IPS-11a (cell line): ENCODE data around the gene F2RL1.
"Not testable (repeated sequence)": the region's sequence is repeated elsewhere in the genome, so short reads cannot be mapped to it uniquely, and the experiment has no call there.

Source experiments
- H3K4me3 ChIP-seq: one replicate; pipeline ENCODE4 v1.5.1; 2013; ENCODE audit warnings: low read depth, low read length, control low read depth

F2RL1 gene, protein sequence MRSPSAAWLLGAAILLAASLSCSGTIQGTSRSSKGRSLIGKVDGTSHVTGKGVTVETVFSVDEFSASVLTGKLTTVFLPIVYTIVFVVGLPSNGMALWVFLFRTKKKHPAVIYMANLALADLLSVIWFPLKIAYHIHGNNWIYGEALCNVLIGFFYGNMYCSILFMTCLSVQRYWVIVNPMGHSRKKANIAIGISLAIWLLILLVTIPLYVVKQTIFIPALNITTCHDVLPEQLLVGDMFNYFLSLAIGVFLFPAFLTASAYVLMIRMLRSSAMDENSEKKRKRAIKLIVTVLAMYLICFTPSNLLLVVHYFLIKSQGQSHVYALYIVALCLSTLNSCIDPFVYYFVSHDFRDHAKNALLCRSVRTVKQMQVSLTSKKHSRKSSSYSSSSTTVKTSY

DNA sequence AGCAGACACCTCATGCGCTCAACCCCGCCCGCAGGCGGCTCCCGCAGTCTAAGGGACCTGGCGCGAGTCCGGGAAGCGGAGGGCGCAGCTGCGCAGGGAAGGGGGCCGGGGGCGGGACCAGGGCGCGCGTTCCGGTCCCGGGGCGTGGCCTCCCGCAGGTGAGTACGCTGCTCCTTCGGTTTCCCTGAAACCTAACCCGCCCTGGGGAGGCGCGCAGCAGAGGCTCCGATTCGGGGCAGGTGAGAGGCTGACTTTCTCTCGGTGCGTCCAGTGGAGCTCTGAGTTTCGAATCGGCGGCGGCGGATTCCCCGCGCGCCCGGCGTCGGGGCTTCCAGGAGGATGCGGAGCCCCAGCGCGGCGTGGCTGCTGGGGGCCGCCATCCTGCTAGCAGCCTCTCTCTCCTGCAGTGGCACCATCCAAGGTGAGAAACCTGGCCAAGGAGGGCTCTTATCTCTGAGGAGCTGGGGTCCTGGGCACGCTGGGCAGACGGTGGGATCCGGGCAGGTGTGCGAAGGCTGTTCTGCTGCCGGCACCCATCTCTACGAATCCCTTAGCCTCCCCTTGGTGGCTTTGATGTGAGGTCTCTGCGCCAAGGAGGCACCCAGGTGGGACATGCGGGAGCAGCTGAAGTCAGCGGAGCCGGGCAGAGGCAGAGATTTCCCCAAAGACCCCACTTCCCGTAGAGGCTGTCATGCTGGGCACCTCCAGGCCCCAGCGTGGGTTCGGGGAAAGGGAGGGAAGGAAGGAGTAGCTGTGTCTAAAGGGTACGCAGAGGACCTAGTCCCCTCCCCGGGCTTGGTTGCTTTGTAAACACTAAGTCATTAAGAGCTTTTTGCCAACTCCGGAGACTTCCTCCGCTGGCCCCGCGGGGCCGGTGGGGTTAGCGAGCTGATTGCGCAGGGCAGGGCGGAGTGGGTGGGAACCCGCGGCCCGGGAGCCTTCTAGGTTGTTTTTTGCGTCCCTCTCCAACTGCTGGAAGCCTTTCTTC, at the start of gene F2RL1:
Gene F2RL1 (plus strand): TSS at position 187 of the 988 bp plus-strand sequence. CDS start 153 bp downstream, at position 340.
- peak within 1 kb of the TSS; percentile 93 for H3K4me3 ChIP-seq

DNA sequence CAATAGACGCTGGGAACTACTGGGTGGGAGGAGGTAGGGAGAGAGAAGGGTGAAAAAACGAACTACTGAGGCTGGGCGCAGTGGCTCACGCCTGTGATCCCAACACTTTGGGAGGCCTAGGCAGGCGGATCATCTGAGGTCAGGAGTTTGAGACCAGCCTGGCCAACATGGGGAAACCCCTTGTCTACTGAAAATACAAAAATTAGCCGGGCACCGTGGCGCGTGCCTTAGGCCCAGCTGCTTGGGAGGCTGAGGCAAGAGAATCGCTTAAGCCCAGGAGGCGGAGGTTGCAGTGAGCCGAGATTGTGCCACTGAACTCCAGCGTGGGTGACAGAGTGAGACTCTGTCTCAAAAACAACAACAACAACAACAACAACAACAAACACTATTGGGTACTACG, 47.8 kb upstream of the F2RL1 start:
- H3K4me3 ChIP-seq = not testable (repeated sequence)

DNA sequence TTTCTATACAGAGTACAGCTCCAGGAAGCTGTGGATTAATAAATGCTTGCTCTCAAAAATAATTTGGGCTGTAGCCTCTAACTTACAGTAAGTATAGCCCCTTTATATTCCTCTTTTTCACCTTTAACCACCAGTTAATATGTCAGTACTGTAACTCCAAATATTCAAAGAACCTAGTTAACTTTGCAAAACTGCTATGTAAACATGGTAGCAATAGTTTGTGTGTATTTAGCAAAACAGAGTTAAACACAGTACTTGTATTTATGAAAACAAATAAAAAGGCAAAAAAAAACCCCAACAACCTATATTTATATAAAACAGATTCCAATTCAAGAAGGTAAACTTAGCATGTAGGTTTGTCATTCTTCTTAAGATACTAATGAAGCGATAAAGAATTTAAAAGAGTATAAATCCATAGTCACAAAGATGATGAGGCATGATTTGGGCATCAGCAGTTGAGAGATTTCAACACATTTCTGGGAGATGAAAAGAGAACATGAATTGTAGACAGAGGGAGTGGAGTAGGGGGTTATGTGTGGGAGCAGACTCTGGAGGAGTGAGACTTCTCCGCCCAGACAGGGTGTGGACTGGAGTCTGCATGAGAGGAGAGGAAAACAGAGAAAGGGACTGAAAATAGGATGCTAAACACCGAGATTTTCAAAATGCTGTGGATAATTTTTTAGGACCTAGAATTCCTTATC, 47.0 kb upstream of the F2RL1 start:
- H3K4me3 ChIP-seq = no peak overlapping the region

DNA sequence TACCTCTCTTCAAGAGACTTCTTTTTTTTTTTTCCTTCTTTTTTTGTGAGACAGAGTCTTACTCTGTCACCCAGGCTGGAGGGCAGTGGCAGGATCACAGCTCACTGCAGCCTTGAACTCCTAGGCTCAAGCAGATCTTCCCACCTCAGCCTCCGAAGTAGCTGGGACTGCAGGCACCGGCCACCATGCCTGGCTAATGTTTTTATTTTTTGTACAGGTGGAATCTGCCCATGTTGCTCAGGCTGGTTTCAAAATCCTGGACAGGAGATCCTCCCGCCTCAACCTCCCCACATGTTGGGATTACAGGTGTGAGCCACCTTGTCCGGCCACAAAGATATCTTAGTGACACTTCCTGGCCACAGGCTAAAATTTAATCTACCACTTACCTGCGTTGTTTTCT, 42.9 kb upstream of the F2RL1 start:
- H3K4me3 ChIP-seq = no peak overlapping the region

DNA sequence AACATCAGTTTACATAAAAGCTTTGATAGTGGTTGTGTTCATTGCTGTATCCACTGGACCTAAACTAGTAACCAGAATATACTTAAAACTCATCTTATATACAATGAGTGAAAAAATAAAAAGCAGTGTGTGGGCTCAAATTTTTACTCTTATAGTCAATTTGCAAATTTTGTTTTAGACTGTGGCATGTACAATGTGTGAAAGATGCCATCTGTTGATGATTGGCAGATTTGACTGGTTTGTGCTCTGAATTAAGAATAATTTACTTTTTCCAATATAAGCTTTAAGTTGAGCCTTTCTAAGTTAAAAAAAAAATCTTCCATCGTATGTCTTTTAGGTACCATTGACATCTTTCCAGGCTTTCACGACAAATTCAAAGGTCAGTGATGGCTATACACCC, 42.4 kb upstream of the F2RL1 start:
- no peak overlapping the region for H3K4me3 ChIP-seq

DNA sequence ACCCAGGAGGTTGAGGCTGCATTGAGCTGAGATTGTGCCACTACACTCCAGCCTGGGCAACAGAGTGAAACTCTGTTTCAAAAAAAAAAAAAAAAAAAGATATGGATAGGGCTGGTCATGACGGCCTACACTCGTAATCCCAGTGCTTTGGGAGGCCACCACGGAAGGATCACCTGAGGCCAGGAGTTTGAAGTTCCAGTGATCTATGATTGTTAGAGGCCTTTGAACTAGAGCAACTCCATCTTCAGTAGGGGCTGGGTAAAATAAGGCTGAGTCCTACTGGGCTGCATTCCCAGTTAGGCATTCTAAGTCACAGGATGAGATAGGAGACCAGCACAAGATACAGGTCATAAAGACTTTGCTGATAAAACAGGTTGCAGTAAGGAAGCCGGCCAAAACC, 38.2 kb upstream of the F2RL1 start:
- not testable (repeated sequence) for H3K4me3 ChIP-seq

DNA sequence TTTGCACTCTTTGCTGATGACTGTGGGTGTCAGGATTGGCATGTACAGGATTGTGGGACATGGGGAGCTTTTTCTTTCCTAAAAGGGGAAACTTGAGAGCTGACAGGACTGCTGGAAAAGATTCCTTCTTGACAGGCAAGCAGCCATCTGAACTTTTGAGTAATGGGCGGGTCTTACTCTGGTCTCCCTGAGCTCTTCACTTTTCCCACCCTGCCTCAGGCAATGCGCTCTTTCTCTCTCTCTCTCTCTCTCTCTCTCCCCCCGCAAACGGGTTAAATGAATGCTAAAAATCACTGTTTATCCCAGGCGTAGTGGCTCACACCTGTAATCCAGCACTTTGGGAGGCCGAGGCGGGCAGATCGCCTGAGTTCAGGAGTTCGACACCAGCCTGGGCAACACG, 37.1 kb upstream of the F2RL1 start:
- H3K4me3 ChIP-seq = no peak overlapping the region

DNA sequence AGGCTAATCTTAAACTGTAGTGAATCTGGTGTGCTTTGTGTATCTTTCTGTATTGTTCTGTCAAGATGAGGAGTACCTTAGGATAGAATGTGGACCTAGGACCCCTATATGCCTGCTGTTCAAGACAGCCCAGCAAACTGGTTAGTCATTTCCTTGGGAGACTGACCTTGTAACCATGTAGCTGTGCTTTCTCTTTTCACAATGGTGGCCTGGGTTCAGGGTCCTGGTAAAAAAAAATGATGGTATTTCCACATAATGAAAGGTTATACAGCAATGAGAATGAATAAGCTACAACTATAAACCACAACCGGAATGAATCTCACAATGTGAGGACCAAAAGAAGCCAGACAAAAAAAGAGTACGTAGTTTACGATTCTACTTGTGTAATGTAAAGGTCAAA, 36.4 kb upstream of the F2RL1 start:
- H3K4me3 ChIP-seq = no peak overlapping the region

DNA sequence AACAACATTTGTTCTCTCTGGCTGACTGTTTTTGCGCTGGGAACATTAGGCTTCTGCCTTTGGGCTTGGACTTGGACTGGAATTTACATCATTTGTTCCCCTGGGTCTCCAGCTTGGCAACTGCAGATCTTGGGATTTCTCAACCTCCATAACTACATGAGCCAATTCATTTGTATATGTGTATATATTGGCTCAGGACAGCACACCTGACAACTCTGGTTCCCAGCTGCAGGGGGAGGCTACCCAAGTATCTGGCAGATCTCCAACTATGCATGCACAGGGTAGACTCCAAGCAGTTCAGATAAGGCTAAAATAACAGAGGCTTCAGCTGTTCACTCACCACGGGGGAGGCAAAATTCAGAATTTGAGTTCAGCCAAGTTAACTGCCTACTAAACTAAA, 31.6 kb upstream of the F2RL1 start:
- no peak overlapping the region for H3K4me3 ChIP-seq

DNA sequence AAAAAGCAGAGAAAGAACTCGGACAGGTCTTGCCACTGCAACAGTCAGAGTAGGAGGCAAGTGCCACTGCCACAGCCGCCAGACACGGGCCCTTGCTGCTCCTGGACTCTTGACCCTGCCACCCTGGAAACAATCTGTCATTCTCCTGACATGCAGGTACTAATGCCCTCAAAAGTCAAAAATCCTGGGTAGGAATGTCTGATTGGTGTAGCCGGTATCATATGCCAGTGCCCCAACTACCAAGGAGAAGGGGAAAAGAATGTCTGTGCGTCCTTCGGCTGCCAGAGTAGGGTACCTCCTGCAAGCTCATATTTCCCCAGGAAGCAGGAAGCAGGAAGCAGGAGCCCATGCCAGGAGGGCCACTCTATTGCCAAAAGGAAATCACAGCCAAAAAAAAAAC, 30.5 kb upstream of the F2RL1 start:
- no peak overlapping the region for H3K4me3 ChIP-seq

DNA sequence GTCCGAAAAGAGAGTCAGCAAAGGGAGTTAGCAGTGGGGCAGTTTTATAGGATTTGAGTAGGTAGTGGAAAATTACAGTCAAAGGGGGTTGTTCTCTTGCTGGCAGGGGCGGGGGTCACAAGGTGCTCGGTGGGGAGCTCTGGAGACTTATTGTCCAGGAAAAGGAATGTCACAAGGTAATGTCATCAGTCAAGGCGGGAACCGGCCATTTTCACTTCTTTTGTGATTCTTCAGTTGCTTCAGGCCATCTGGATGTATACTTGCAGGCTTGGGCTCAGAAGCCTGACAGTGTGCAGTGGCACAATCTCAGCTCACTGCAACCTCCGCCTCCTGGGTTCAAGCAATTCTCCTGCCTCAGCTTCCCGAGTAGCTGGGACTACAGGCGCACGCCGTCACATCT, 29.6 kb upstream of the F2RL1 start:
- H3K4me3 ChIP-seq = not testable (repeated sequence)

DNA sequence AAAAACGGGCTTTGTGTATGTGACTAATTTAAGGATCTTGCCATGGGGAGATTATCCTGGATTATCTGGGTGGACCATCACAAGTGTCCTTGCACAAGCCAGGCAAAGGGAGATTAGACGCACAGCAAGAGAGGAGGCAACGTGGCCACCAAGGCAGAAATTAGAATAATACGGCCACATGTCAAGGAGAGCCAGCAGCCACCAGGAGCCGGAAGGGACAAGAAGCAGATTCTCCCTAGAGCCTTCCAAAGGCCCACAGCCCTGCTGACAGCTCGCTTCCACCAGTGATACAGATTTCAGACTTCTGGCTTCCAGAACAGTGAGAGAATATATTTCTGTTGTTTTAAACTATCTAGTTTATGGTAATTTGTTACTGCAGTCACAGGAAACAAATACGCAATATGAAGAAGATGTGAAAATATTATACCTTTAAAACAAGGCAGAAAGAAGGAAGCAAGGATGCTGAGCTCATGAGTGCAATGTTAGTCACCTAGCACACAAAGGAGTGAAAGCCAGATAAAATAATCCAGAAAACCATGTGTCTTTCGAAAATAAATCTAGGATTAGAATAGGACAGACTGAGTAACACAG, 28.7 kb upstream of the F2RL1 start:
- H3K4me3 ChIP-seq = no peak overlapping the region

DNA sequence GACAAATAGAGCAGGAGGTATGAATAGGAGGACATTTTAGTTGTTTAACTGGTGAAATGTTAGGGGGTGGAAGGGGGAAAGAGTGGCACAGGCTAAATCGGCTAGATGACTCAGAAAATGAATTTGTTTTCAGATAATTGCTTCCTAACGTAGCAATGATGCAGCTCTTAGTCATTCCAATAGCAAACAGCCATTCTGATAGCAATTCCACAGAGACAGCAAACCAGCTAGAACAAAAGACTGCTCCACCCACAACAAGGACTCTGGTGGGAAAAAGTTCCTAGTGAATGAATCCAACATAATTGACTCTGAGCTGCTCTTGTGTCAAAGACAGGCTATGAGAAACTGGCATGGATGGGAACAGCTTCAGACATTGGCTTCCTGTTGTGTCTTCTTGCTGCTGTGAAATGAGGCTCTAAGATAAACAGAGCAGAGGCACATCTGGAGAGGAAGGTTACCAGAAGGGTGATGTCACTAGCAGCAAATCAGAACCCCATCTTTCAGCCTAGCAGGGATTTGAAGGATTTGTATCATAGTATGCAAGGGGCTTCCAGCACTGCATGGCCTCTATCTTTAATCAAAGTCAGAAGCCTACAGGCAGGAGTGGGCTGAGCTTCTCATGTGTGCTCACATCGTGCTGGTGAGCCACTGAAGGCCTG, 28.1 kb upstream of the F2RL1 start:
- no peak overlapping the region for H3K4me3 ChIP-seq

DNA sequence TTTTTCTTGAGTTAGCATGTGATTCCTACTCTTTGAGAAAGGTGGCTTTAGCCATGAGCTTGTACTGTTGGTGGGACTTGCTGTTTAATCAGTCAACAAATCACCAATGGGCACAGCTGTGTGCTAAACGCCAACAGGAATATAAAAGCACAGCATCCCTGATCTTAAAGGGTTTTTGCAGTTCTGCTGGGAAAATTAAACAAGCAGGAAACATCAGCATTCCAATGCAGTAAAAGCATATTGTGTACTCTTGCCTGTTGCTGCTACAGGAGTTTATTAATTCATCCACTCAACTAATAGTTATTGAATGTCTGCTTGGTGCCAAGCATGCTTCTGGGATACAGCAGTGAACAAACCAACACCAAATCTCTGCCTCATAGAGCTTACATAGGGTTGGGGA, 27.4 kb upstream of the F2RL1 start:
- H3K4me3 ChIP-seq = no peak overlapping the region

DNA sequence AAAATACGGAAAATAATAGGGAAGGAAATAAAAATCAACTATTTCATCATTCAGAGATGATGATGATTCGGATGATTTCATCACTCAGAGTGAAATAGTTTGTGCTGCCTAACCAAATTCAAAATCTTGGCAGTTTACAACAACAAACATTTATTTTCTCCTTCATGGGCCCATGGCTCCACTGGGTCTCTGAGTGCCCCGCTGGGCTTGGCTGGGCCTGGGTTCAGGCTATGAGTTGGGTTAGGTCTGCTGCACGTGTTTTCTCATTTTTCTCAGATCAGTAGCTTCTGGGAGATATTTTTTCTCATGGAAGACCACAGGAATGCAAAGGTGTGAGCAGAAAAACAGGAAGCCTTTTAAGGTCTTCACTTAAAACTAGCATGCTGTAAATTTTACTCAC, 24.0 kb upstream of the F2RL1 start:
- H3K4me3 ChIP-seq = no peak overlapping the region

DNA sequence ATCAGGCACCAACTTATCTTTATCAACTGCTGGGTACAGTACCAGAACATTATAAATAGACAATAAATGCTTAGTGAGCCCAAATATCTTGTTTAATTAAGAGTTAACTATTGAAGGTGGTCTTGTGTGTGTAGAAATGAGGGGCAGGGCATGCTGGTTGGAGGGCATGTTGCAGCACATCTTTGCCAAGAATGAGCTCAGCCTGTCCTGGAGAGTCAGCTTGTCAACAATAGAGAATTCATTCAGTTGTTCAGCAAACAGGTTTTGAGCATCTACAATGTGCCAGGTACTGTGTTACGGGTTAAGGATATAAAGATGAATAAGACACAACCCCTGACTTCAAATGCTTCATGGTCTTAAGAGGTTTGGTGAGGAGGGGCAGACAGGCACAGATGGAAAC, 19.2 kb upstream of the F2RL1 start:
- no peak overlapping the region for H3K4me3 ChIP-seq

DNA sequence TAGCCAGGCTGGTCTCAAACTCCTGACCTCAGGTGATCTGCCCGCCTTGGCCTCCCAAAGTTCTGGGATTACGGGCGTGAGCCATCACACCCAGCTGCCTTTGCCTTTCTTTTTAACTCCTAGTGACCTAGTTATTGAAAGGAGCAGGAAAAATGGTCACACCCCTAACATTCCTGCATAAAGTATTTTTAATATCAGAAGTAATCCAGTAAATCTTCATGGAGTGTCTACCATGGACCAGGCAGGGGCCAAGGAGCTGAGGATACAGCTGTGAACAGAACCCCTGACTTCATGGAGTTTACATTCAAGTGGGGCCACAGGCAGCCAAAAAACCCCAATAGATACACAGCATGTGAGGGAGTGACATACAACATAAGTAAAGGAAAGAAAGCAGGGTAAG, 18.3 kb upstream of the F2RL1 start:
- H3K4me3 ChIP-seq = no peak overlapping the region

DNA sequence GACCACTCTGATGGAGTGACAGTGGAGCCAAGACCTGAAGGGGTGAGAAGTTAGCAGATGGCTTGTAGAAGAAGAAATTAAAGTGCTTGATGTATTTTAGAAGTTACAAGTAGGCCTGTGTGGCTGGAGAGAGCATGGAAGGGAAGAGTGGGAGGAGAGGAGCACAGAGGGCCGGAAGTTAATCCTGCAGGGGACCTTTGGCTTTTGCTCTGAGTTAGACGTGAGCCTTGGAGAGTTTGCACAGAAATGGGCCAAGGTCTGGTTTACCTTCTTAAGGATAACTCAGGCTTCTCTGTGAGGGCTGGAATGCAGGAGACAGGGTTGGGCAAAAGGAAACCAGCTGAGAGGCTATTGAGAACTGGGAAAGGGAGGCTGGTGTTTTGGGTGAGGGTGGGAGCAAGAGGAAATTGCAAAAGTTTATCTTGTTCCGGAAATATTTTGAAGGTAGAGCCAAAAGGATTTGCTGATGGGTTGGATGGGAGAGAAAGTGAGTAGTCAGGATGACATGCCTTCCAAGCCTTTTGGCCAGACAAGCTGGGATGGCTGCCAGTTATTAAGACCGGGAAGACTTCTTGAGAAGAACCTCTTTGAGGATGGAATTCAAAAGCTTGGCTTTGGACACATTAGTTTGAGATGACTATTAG, 17.5 kb upstream of the F2RL1 start:
- no peak overlapping the region for H3K4me3 ChIP-seq

DNA sequence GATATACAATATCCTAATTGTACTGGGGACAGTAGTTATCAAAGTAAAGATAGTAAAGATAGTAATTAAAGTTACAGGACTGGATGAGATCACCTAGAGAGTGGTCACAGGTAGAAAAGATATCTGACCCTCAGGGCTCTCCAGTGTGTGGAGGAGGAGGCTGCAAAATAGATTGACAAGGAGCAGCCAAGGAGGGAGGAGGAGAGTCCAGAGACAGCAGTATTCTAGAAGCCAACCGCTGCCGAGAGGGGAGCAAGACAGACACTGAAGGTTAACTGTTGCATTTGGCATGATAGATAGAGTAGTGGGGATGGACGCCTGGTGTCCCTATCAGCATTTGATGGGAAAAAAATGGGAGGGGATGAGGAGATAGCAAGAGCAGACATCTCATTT, 17.0 kb upstream of the F2RL1 start:
- no peak overlapping the region for H3K4me3 ChIP-seq

DNA sequence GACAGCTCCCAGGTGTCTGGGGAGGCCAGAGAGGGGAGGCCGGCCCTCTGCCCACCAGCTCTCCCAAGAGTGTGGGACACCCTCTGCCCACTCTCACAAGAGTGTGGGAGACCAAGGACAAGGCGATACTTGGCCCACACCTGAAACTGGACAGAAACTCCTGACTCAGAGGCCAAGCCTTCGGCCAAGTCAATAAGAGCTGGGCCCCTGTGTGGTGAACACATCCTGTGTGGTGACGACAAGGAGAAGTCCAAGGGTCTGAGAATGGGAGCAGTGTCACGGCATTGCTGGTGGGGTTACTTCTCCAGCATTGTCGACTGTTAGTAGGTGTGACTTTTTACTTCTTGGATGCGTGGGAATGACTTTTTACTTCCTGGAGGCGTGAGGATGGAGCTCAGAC, 14.6 kb upstream of the F2RL1 start:
- H3K4me3 ChIP-seq = no peak overlapping the region
